ENCODE measurements around the gene OPCML. TPM values are rescaled to one million over a fixed set of nuclear protein-coding genes. Genes with fewer than 3 reads are reported as not detected.

OPCML gene
- total RNA-seq, 4 donors from 2014 or later: not detected

GRCh38 chr11:133064152-133064877 lies 468.0 kb downstream of the OPCML start:
- peak overlapping the region in 3 of 4 donors; percentile 8 to 37 (median 11) for H3K27ac ChIP-seq
- peak overlapping the region; percentile 24 to 49 (median 38) for H3K4me3 ChIP-seq
- in situ Hi-C loops (cut with MboI; ENCODE audit: low pct_ligation_motif_present in 1 of 4, low pct_unique_long_range_greater_than_20kb in 1 of 4, low sequenced_read_pairs in 3 of 4) (no loop called here), intact Hi-C loops (cut with DNase I; ENCODE audit: low total_unique reads) (no loop called here)
- H3K9me3 ChIP-seq: no peaks in the 10 kb centered on the region
- no peak for TF ChIP-seq POLR2A (IDR thresholded peaks at IDR 0.05)
- TF ChIP-seq, protein P1, sequence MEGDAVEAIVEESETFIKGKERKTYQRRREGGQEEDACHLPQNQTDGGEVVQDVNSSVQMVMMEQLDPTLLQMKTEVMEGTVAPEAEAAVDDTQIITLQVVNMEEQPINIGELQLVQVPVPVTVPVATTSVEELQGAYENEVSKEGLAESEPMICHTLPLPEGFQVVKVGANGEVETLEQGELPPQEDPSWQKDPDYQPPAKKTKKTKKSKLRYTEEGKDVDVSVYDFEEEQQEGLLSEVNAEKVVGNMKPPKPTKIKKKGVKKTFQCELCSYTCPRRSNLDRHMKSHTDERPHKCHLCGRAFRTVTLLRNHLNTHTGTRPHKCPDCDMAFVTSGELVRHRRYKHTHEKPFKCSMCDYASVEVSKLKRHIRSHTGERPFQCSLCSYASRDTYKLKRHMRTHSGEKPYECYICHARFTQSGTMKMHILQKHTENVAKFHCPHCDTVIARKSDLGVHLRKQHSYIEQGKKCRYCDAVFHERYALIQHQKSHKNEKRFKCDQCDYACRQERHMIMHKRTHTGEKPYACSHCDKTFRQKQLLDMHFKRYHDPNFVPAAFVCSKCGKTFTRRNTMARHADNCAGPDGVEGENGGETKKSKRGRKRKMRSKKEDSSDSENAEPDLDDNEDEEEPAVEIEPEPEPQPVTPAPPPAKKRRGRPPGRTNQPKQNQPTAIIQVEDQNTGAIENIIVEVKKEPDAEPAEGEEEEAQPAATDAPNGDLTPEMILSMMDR (IDR thresholded peaks at IDR 0.05): peak; percentile 21 to 42 (median 32)
- peaks cover 0 to 8% (median 2%) of the 10 kb centered on the region in 4 donors for H3K4me1 ChIP-seq
- peaks cover 16% of the 10 kb centered on the region for H3K27me3 ChIP-seq
- whole genome bisulfite sequencing, 2 donors (ENCODE audit: low coverage in 1 of 2): 6% methylated on average over 44 of the region's 44 CpGs; no CpG with 5 or more reads in 1 of the 2 donors
- H3K36me3 ChIP-seq: no peaks in the 10 kb centered on the region
- peak; percentile 29 for DNase-seq

DNA sequence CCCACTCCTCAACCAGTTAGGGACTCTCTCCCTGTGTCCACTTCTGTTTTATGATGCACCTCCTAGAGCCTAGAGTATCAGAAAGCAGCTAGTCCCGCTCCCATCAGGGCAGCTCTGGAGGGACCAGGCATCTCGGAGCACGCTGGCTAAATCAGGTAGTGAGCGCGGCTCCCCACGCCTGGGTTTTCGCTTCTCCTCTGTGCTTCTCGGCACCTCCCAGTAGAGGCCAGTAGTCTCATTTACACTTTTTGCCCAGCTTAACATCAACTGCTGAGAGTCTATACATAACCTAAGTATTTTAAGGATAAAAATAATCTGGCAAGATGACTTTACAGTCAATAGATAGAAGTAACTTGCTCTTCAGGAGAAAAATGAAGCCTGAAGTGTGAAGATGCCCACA lies 473.8 kb downstream of the OPCML start:
- Histone ChIP-seq H3K9me3 (no peaks in the 10 kb centered on the region), H3K27ac (no peak overlapping the region), H3K4me1 (no peaks in the 10 kb centered on the region), H3K36me3 (no peaks in the 10 kb centered on the region), H3K4me3 (no peak overlapping the region), H3K27me3 (peaks cover 15% of the 10 kb centered on the region)
- TF ChIP-seq EP300 (IDR thresholded peaks at IDR 0.05; ENCODE audit: low read depth): no peak
- TF ChIP-seq POLR2AphosphoS5 (IDR thresholded peaks at IDR 0.05): no peak
- 63% methylated on average over 8 of the region's 8 CpGs; no CpG with 5 or more reads in 1 of the 2 donors for WGBS, 2 donors (ENCODE audit: low coverage in 1 of 2)
- intact Hi-C loops (cut with DNase I; ENCODE audit: low total_unique reads) (no loop called here), in situ Hi-C loops (cut with MboI; ENCODE audit: low pct_ligation_motif_present in 1 of 4, low pct_unique_long_range_greater_than_20kb in 1 of 4, low sequenced_read_pairs in 3 of 4) (no loop called here)
- DNase-seq: no peak

DNA sequence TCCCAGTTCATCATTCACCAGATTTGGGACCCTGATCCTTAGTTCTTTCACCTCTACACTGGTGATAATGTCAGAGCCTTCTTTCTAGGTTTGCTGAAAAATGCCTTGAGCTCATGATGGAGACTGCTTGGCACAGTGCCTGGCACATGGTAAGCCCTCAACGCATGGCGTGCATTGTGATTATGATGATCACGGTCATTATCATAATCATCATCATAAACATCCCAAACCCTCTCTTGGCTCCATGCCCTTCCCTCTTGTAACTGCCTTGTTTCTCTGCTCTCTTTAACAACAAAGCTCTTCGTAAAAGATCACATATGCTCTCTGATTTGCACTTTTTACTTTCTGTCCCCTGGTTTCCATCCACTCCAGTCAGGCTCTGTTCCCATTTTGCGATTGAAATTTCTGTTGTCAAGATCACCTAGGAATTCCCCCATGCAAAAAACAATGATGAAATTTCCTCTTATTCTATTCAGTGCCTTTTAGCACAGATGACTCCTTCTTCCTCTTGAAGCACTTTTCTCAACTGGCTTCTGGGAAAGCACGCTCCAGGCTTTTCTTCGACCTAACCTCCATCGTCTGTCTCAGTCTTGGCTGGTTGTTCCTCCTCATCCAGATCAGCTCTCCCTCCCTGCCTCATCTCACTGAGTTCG lies 479.1 kb downstream of the OPCML start:
- Histone ChIP-seq H3K27ac (no peak overlapping the region), H3K4me1 (no peaks in the 10 kb centered on the region), H3K9me3 (no peaks in the 10 kb centered on the region), H3K4me3 (no peak overlapping the region), H3K27me3 (peaks cover 1% of the 10 kb centered on the region), H3K36me3 (no peaks in the 10 kb centered on the region)
- in situ Hi-C loops (cut with MboI; ENCODE audit: low pct_ligation_motif_present in 1 of 4, low pct_unique_long_range_greater_than_20kb in 1 of 4, low sequenced_read_pairs in 3 of 4) (no loop called here), intact Hi-C loops (cut with DNase I; ENCODE audit: low total_unique reads) (no loop called here)
- DNase-seq: no peak
- TF ChIP-seq, protein P1 (IDR thresholded peaks at IDR 0.05): no peak
- no peak for TF ChIP-seq POLR2A (IDR thresholded peaks at IDR 0.05)
- TF ChIP-seq POLR2AphosphoS5 (IDR thresholded peaks at IDR 0.05): no peak
- WGBS, 2 donors (ENCODE audit: low coverage in 1 of 2): 60 to 66% methylated on average over 9 of the region's 9 CpGs

GRCh38 chr11:133052537-133052936 lies 479.8 kb downstream of the OPCML start:
- no peak overlapping the region for H3K4me3 ChIP-seq
- 49% methylated on average over 2 of the region's 2 CpGs; no CpG with 5 or more reads in 1 of the 2 donors for WGBS, 2 donors (ENCODE audit: low coverage in 1 of 2)
- DNase-seq: no peak
- in situ Hi-C loops (cut with MboI; ENCODE audit: low pct_ligation_motif_present in 1 of 4, low pct_unique_long_range_greater_than_20kb in 1 of 4, low sequenced_read_pairs in 3 of 4) (no loop called here), intact Hi-C loops (cut with DNase I; ENCODE audit: low total_unique reads) (no loop called here)
- H3K27ac ChIP-seq: no peak overlapping the region
- H3K4me1 ChIP-seq: no peaks in the 10 kb centered on the region
- H3K9me3 ChIP-seq: no peaks in the 10 kb centered on the region
- H3K36me3 ChIP-seq: no peaks in the 10 kb centered on the region
- H3K27me3 ChIP-seq: no peaks in the 10 kb centered on the region
- TF ChIP-seq POLR2A (IDR thresholded peaks at IDR 0.05): no peak

GRCh38 chr11:133049244-133050019 lies 482.9 kb downstream of the OPCML start:
- Histone ChIP-seq H3K36me3 (no peaks in the 10 kb centered on the region), H3K27ac (no peak overlapping the region), H3K4me3 (no peak overlapping the region), H3K4me1 (no peaks in the 10 kb centered on the region), H3K27me3 (no peaks in the 10 kb centered on the region), H3K9me3 (no peaks in the 10 kb centered on the region)
- intact Hi-C loops (cut with DNase I; ENCODE audit: low total_unique reads) (loop anchor here (5.0 kb wide), 1 partner anchor 277 kb away; no protein-coding TSS in a partner anchor), in situ Hi-C loops (cut with MboI; ENCODE audit: low pct_ligation_motif_present in 1 of 4, low pct_unique_long_range_greater_than_20kb in 1 of 4, low sequenced_read_pairs in 3 of 4) (no loop called here)
- 60 to 65% methylated on average over 8 to 11 of the region's 11 CpGs for WGBS, 2 donors (ENCODE audit: low coverage in 1 of 2)
- no peak for DNase-seq
- TF ChIP-seq EP300 (IDR thresholded peaks at IDR 0.05; ENCODE audit: low read depth): no peak
- TF ChIP-seq POLR2A (IDR thresholded peaks at IDR 0.05): no peak
- TF ChIP-seq, protein P1 (IDR thresholded peaks at IDR 0.05): no peak
- no peak for TF ChIP-seq POLR2AphosphoS5 (IDR thresholded peaks at IDR 0.05)

Measured in transverse colon (tissue), 4 donors.